ENCODE data around the gene OSBP2. TPM values are rescaled to one million over a fixed set of nuclear protein-coding genes. Genes with fewer than 3 reads are reported as not detected.

Gene OSBP2
- total RNA-seq, 4 donors from 2014 or later: 0.60 to 7.5 (median 4.3) TPM

DNA sequence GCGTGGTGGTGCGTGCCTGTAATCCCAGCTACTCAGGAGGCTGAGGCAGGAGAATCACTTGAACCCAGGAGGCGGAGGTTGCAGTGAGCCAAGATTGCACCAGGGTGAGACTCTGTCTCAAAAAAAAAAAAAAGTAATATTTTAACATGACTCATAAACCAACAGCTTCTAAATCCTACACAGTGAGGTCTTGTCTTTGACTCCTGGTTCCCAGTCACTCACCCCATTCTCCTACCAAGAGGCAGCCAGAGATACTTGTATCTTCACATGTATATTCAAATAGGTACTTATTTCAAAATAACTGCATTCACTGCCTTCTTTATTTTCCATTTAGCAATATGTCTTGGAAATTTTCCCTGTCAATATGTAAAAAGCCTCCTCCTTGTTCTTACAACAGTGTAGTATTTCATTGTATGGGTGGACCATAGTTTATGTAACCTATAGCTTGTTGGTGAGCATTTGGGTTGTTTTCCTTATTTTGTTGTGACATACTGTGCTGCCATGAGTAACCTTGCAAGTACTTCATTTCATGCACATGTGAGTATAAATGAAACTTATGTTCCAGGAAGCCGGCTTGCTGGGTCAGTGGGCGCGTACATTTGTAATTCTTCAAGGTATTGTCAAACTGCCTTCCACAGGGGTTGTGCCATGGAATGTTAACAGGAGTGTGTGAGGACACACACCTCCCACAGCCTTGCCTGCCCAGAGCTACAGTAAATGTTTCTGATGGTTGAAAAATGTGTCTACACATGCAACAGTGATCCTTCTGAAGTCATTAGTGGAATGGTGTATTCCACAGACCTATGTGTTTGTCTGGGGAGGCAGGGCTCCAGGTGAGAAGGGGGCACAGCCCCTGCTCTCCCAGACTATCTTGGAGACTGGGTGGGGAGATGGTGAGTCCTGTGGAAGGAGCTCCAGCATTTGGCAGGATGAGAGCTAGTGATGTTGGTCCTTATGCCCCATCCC, 47.9 kb downstream of the OSBP2 start:
- Histone ChIP-seq H3K36me3 (no peaks in the 10 kb centered on the region), H3K27ac (no peak overlapping the region), H3K4me3 (no peak overlapping the region), H3K27me3 (no peaks in the 10 kb centered on the region), H3K4me1 (peaks cover 0 to 3% (median 0%) of the 10 kb centered on the region in 4 donors), H3K9me3 (no peaks in the 10 kb centered on the region)
- intact Hi-C loops (cut with DNase I; ENCODE audit: low total_unique reads): no loop called here
- TF ChIP-seq, protein P1, sequence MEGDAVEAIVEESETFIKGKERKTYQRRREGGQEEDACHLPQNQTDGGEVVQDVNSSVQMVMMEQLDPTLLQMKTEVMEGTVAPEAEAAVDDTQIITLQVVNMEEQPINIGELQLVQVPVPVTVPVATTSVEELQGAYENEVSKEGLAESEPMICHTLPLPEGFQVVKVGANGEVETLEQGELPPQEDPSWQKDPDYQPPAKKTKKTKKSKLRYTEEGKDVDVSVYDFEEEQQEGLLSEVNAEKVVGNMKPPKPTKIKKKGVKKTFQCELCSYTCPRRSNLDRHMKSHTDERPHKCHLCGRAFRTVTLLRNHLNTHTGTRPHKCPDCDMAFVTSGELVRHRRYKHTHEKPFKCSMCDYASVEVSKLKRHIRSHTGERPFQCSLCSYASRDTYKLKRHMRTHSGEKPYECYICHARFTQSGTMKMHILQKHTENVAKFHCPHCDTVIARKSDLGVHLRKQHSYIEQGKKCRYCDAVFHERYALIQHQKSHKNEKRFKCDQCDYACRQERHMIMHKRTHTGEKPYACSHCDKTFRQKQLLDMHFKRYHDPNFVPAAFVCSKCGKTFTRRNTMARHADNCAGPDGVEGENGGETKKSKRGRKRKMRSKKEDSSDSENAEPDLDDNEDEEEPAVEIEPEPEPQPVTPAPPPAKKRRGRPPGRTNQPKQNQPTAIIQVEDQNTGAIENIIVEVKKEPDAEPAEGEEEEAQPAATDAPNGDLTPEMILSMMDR (IDR thresholded peaks at IDR 0.05): no peak
- TF ChIP-seq POLR2AphosphoS5 (IDR thresholded peaks at IDR 0.05) (no peak), POLR2A (IDR thresholded peaks at IDR 0.05) (no peak), EP300 (IDR thresholded peaks at IDR 0.05; ENCODE audit: low read depth) (no peak)
- WGBS, 2 donors (ENCODE audit: low coverage in 1 of 2): 86 to 93% methylated on average over 3 to 6 of the region's 6 CpGs
- in situ Hi-C loops (cut with MboI; ENCODE audit: low pct_ligation_motif_present in 1 of 4, low pct_unique_long_range_greater_than_20kb in 1 of 4, low sequenced_read_pairs in 3 of 4): no loop called here
- DNase-seq: no peak

GRCh38 chr22:30743257-30744020, 48.8 kb downstream of the OSBP2 start:
- no peak for DNase-seq
- WGBS, 2 donors (ENCODE audit: low coverage in 1 of 2): 73 to 100% methylated on average over 2 to 10 of the region's 10 CpGs
- H3K9me3 ChIP-seq: no peaks in the 10 kb centered on the region
- H3K36me3 ChIP-seq: no peaks in the 10 kb centered on the region
- no peak for TF ChIP-seq EP300 (IDR thresholded peaks at IDR 0.05; ENCODE audit: low read depth)
- TF ChIP-seq POLR2A (IDR thresholded peaks at IDR 0.05): no peak
- no peak for TF ChIP-seq POLR2AphosphoS5 (IDR thresholded peaks at IDR 0.05)
- TF ChIP-seq, protein P1 (IDR thresholded peaks at IDR 0.05): no peak
- peaks cover 0 to 3% (median 0%) of the 10 kb centered on the region in 4 donors for H3K4me1 ChIP-seq
- intact Hi-C loops (cut with DNase I; ENCODE audit: low total_unique reads) (no loop called here), in situ Hi-C loops (cut with MboI; ENCODE audit: low pct_ligation_motif_present in 1 of 4, low pct_unique_long_range_greater_than_20kb in 1 of 4, low sequenced_read_pairs in 3 of 4) (no loop called here)
- H3K27me3 ChIP-seq: no peaks in the 10 kb centered on the region
- no peak overlapping the region for H3K4me3 ChIP-seq
- H3K27ac ChIP-seq: no peak overlapping the region

DNA sequence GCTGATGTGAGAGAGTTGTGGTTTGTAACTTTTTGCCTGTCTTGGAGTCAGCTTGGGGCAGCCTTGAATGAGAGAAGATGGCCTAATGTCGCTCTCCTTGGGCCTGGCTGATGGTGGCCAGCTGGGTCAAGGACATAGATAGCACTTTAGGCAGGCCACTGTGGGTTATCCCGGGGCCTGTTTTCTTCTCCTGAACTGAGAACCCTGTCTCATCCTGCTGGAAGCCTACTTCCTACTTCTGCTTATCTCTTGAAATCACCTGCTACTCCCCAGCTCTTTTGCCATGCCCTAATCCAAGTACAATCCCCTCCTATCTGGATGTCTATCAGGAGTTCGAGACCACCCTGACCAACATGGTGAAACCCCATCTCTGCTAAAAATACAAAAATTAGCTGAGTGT, 49.5 kb downstream of the OSBP2 start:
- intact Hi-C loops (cut with DNase I; ENCODE audit: low total_unique reads) (no loop called here), in situ Hi-C loops (cut with MboI; ENCODE audit: low pct_ligation_motif_present in 1 of 4, low pct_unique_long_range_greater_than_20kb in 1 of 4, low sequenced_read_pairs in 3 of 4) (no loop called here)
- WGBS, 2 donors (ENCODE audit: low coverage in 1 of 2): 80% methylated on average over 3 of the region's 3 CpGs; no CpG with 5 or more reads in 1 of the 2 donors

More for the DNA sequence above, 49.5 kb downstream of the OSBP2 start:
- H3K27me3 ChIP-seq: no peaks in the 10 kb centered on the region
- peaks cover 0 to 3% (median 0%) of the 10 kb centered on the region in 4 donors for H3K4me1 ChIP-seq
- TF ChIP-seq POLR2A (IDR thresholded peaks at IDR 0.05): no peak
- TF ChIP-seq, protein P1 (IDR thresholded peaks at IDR 0.05): no peak
- no peak for TF ChIP-seq EP300 (IDR thresholded peaks at IDR 0.05; ENCODE audit: low read depth)
- TF ChIP-seq POLR2AphosphoS5 (IDR thresholded peaks at IDR 0.05): no peak
- no peaks in the 10 kb centered on the region for H3K9me3 ChIP-seq
- H3K4me3 ChIP-seq: no peak overlapping the region
- no peak overlapping the region for H3K27ac ChIP-seq
- no peak for DNase-seq
- H3K36me3 ChIP-seq: no peaks in the 10 kb centered on the region
